Mammary epithelial cell (primary cell): ENCODE results near the gene OTOP2.

ENCODE experiments used
- CTCF ChIP-seq, 2 donors: IDR thresholded peaks in 1 of 2; conservative IDR thresholded peaks in 1 of 2; 2 replicates each; pipeline ENCODE4 v1.5.1; 2011 to 2012; ENCODE audit warnings: inconsistent platforms in 2 of 2, low read length in 2 of 2, mild to moderate bottlenecking in 2 of 2, control low read depth in 1 of 2, low read depth in 1 of 2; ENCODE audit not compliant: insufficient read depth in 1 of 2; ENCODE audit errors: extremely low read depth in 1 of 2
- EZH2 ChIP-seq: IDR thresholded peaks from 2 replicates; pipeline ENCODE4 v1.6.1; 2012; ENCODE audit warnings: low read length, inconsistent platforms, borderline replicate concordance

GRCh38 chr17:74930535-74931036 lies 6.5 kb downstream of the OTOP2 start:
- TF ChIP-seq CTCF (conservative IDR thresholded peaks at IDR 0.05 in 1 of 2, IDR thresholded peaks at IDR 0.05 in 1 of 2; ENCODE audit: extremely low read depth in 1 of 2, insufficient read depth in 1 of 2, low read depth in 1 of 2, low read length in 2 of 2): no peak
- TF ChIP-seq EZH2: no peak
